HG02642 (cell line): ENCODE measurements around the gene C17orf50.

Experiments
- ATAC-seq: cut with Tn5 transposase; IDR thresholded peaks from one replicate; pipeline ENCODE4 v1.9.1; 2021; ENCODE audit warnings: mild to moderate bottlenecking; ENCODE audit not compliant: unreplicated experiment, poor library complexity

C17orf50 gene

GRCh38 chr17:35808240-35808961 is 47.7 kb downstream of the C17orf50 start:
- ATAC-seq: no peak

- ATAC-seq: peak; percentile 96
Measured at GRCh38 chr17:35808962-35809854, 48.5 kb downstream of the C17orf50 start, which contains the start of gene TAF15. Gene TAF15 (plus strand): TSS chr17:35809484. CDS start chr17:35809570, 86 bp downstream.

GRCh38 chr17:35809855-35810461 is 49.3 kb downstream of the C17orf50 start:
- peak; percentile 3 for ATAC-seq

- no peak for ATAC-seq
Measured at GRCh38 chr17:35811759-35812158, 51.1 kb downstream of the C17orf50 start.

- ATAC-seq: no peak
Measured at GRCh38 chr17:35812456-35812855, 51.8 kb downstream of the C17orf50 start.
